ENCODE measurements around the gene CYP1A2.

DNA sequence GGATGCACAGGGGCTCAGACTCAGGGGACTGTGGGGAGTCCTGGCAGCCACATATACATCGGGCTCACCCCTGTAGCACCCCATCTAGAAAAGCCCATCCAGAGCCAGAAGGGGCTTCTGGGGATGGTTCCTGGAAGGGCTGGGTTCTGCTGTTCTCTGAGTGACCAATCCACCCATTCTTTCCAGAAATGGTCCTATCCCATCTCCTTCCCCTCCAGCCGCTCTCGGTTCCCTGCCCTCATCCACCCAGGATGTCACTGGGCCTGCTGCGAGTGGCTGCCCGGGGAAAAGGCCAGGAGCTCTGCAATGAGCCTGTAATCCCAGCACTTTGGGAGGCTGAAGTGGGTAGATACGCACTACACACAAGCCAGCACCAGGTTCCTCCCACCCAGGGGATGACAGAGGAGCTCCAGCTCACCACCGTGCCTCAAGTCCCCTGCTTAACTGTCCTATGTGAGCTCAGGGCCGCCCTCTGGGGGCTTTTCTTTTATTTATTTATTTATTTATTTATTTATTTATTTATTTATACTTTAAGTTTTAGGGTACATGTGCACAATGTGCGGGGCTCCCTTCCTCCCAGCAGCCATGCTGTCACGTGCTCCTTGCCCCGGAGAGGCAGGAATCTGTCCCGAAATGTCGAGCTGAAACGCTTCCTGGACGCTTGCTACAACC lies 19.6 kb downstream of the CYP1A2 start:
- TF ChIP-seq, protein P1, sequence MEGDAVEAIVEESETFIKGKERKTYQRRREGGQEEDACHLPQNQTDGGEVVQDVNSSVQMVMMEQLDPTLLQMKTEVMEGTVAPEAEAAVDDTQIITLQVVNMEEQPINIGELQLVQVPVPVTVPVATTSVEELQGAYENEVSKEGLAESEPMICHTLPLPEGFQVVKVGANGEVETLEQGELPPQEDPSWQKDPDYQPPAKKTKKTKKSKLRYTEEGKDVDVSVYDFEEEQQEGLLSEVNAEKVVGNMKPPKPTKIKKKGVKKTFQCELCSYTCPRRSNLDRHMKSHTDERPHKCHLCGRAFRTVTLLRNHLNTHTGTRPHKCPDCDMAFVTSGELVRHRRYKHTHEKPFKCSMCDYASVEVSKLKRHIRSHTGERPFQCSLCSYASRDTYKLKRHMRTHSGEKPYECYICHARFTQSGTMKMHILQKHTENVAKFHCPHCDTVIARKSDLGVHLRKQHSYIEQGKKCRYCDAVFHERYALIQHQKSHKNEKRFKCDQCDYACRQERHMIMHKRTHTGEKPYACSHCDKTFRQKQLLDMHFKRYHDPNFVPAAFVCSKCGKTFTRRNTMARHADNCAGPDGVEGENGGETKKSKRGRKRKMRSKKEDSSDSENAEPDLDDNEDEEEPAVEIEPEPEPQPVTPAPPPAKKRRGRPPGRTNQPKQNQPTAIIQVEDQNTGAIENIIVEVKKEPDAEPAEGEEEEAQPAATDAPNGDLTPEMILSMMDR (IDR thresholded peaks at IDR 0.05), result no peak
- TF ChIP-seq ZFX (IDR thresholded peaks at IDR 0.05; ENCODE audit: borderline replicate concordance), result no peak
